Smooth muscle cell (in vitro differentiated cells): ENCODE results near the gene RTKN. TPM values are rescaled to one million over a fixed set of nuclear protein-coding genes. Genes with fewer than 3 reads are reported as not detected.

Experiments used
- DNase-seq: peaks from one replicate; lab custom pipeline; 2025; ENCODE audit not compliant: unreplicated experiment; lab: John Stamatoyannopoulos, UW
- H2AFZ ChIP-seq: fragments of 200-600 bp; sonication (generic); 2 replicates; pipeline ENCODE4 v1.6.0; 2016; ENCODE audit warnings: antibody characterized with exemption, low read depth, mild to moderate bottlenecking
- H3F3A ChIP-seq: fragments of 200-600 bp; sonication (generic); 2 replicates; pipeline ENCODE4 v1.6.0; 2017; ENCODE audit warnings: antibody characterized with exemption, low read depth
- H3K27ac ChIP-seq: fragments of 200-600 bp; sonication (generic); 2 replicates; pipeline ENCODE4 v1.5.1; 2016; ENCODE audit warnings: low read depth, mild to moderate bottlenecking
- H3K27me3 ChIP-seq: fragments of 200-600 bp; sonication (generic); 2 replicates; pipeline ENCODE4 v1.6.1; 2016; ENCODE audit warnings: low read depth, mild to moderate bottlenecking
- H3K36me3 ChIP-seq: fragments of 200-600 bp; sonication (generic); 2 replicates; pipeline ENCODE4 v1.5.1; 2016; ENCODE audit warnings: low read depth
- H3K4me1 ChIP-seq: fragments of 200-600 bp; sonication (generic); 2 replicates; pipeline ENCODE4 v1.5.1; 2016; ENCODE audit warnings: low read depth
- H3K4me2 ChIP-seq: fragments of 200-600 bp; sonication (generic); 2 replicates; pipeline ENCODE4 v1.6.0; 2016; ENCODE audit warnings: mild to moderate bottlenecking
- H3K4me3 ChIP-seq: fragments of 200-600 bp; sonication (generic); 2 replicates; pipeline ENCODE4 v1.5.1; 2016; ENCODE audit warnings: mild to moderate bottlenecking
- H3K79me2 ChIP-seq: fragments of 200-600 bp; sonication (generic); 2 replicates; pipeline ENCODE4 v1.6.0; 2016; ENCODE audit warnings: low read depth, mild to moderate bottlenecking
- H3K9ac ChIP-seq: fragments of 200-600 bp; sonication (generic); 2 replicates; pipeline ENCODE4 v1.6.0; 2016; ENCODE audit warnings: low read depth
- H3K9me3 ChIP-seq: fragments of 200-600 bp; sonication (generic); replicated peaks from 2 replicates; pipeline ENCODE4 v1.5.1; 2016; ENCODE audit warnings: low read depth
- H4K20me1 ChIP-seq: fragments of 200-600 bp; sonication (generic); 2 replicates; pipeline ENCODE4 v1.6.0; 2016; ENCODE audit warnings: low read depth
- CTCF ChIP-seq: fragments of 200-600 bp; sonication (generic); IDR thresholded peaks from 2 replicates; pipeline ENCODE4 v1.5.1; 2017; ENCODE audit warnings: borderline replicate concordance, mild to moderate bottlenecking, antibody characterized with exemption; ENCODE audit not compliant: insufficient read depth, poor library complexity, severe bottlenecking
- WGBS: methylation state at CpG from one replicate; pipeline ENCODE4 v1.1.7; 2016; ENCODE audit warnings: low lambda C conversion rate; 5-methylcytosine and 5-hydroxymethylcytosine counted together
- polyA plus RNA-seq: library from polyadenylated mRNA; unstranded; fragments of >200 nt; fragmentation: Nextera tagmentation; extraction: Ambion mirVana; gene quantifications from 2 replicates; pipeline ENCODE4 v1.2.1, GENCODE V29; 2016
- total RNA-seq: library from RNA; depleted of rRNA; stranded (reverse); fragments of >200 nt; gene quantifications from 2 replicates; pipeline ENCODE4 v1.2.3, GENCODE V29; 2014

The RTKN gene
- total and polyA plus RNA-seq, 2 experiments from 2014 or later: 31.4 to 60.5 TPM

- Histone ChIP-seq H3K9me3 (no peaks in the 10 kb centered on the region), H3K4me1 (peaks cover 15% of the 10 kb centered on the region), H3K27me3 (no peaks in the 10 kb centered on the region), H3K9ac (peak overlapping the region; percentile 96), H2AFZ (peak overlapping the region; percentile 82), H3K4me3 (peak overlapping the region; percentile 74), H3K79me2 (peaks cover 48% of the 10 kb centered on the region), H4K20me1 (peaks cover 42% of the 10 kb centered on the region), H3K36me3 (no peaks in the 10 kb centered on the region), H3K27ac (peak overlapping the region; percentile 92), H3K4me2 (peak overlapping the region; percentile 91), H3F3A (peaks cover 2% of the 10 kb centered on the region)
- DNase-seq: peak; percentile 78
- peak; percentile 96 for TF ChIP-seq CTCF
- WGBS: 4% methylated on average over 40 of the region's 62 CpGs
Measured at GRCh38 chr2:74391580-74392448, 49.9 kb downstream of the RTKN start.

GRCh38 chr2:74391209-74391579 lies 50.5 kb downstream of the RTKN start:
- DNase-seq: no peak
- Histone ChIP-seq H3K79me2 (peaks cover 54% of the 10 kb centered on the region), H4K20me1 (peaks cover 48% of the 10 kb centered on the region), H3F3A (peaks cover 2% of the 10 kb centered on the region), H3K9ac (peak overlapping the region; percentile 96), H3K27me3 (no peaks in the 10 kb centered on the region), H3K4me2 (peak overlapping the region; percentile 91), H3K27ac (peak overlapping the region; percentile 92), H3K9me3 (no peaks in the 10 kb centered on the region), H2AFZ (peak overlapping the region; percentile 82), H3K4me3 (peak overlapping the region; percentile 74), H3K4me1 (peaks cover 15% of the 10 kb centered on the region), H3K36me3 (no peaks in the 10 kb centered on the region)
- 3% methylated on average over 11 of the region's 11 CpGs for WGBS
- TF ChIP-seq CTCF: no peak

DNA sequence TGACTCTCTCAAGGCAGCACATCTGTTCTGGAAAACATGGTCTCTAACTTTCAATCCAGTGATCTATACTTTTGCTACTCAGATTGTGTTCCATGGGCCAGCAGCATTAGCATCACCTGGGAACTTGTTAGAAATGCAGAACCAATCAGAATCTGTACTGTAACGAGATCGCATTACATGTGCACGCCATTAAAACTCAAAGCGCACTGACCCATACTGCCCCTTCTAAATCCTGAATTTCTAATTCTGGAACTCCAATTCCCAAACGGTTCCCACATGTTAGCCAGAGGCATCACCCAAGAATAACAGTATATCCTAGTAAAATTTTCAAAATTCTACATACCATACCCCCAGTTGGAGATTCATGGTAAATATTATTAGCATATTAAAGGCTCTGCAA lies 51.1 kb downstream of the RTKN start:
- Histone ChIP-seq H3K9me3 (no peaks in the 10 kb centered on the region), H3K4me3 (peak overlapping the region; percentile 74), H3K9ac (peak overlapping the region; percentile 21)

More for the DNA sequence above, 51.1 kb downstream of the RTKN start:
- peak overlapping the region; percentile 82 for H2AFZ ChIP-seq
- peaks cover 54% of the 10 kb centered on the region for H4K20me1 ChIP-seq
- H3K79me2 ChIP-seq: peaks cover 60% of the 10 kb centered on the region
- no peak for TF ChIP-seq CTCF
- H3K27me3 ChIP-seq: no peaks in the 10 kb centered on the region
- no peak overlapping the region for H3K27ac ChIP-seq
- peaks cover 15% of the 10 kb centered on the region for H3K4me1 ChIP-seq
- WGBS: 69% methylated on average over 5 of the region's 5 CpGs
- no peaks in the 10 kb centered on the region for H3K36me3 ChIP-seq
- peaks cover 2% of the 10 kb centered on the region for H3F3A ChIP-seq
- peak overlapping the region; percentile 91 for H3K4me2 ChIP-seq
- no peak for DNase-seq
